Measurements from ENCODE around the gene TIMD4. TPM values are rescaled to one million over a fixed set of nuclear protein-coding genes. Genes with fewer than 3 reads are reported as not detected.

Gene TIMD4
- total RNA-seq, 1 donor from 2014 or later = not detected

GRCh38 chr5:156918311-156918845 lies 44.6 kb downstream of the TIMD4 start:
- Mint-ChIP-seq H3K4me1 (ENCODE audit: unreplicated experiment) (peaks cover 9% of the 10 kb centered on the region), H3K27ac (ENCODE audit: unreplicated experiment) (no peak overlapping the region), H3K4me3 (ENCODE audit: unreplicated experiment) (no peak overlapping the region), H3K36me3 (ENCODE audit: low read depth, unreplicated experiment) (no peaks in the 10 kb centered on the region), H3K9me3 (ENCODE audit: unreplicated experiment) (no peaks in the 10 kb centered on the region), H3K27me3 (ENCODE audit: unreplicated experiment) (no peaks in the 10 kb centered on the region)
- no peak for TF ChIP-seq CTCF (IDR thresholded peaks at IDR 0.05; ENCODE audit: unreplicated experiment)
- DNase-seq (ENCODE audit: low spot score) = no peak

- TF ChIP-seq CTCF (IDR thresholded peaks at IDR 0.05; ENCODE audit: unreplicated experiment) = no peak
- peaks cover 14% of the 10 kb centered on the region for H3K4me1 Mint-ChIP-seq (ENCODE audit: unreplicated experiment)
- no peak overlapping the region for H3K4me3 Mint-ChIP-seq (ENCODE audit: unreplicated experiment)
- no peaks in the 10 kb centered on the region for H3K36me3 Mint-ChIP-seq (ENCODE audit: low read depth, unreplicated experiment)
- no peak overlapping the region for H3K27ac Mint-ChIP-seq (ENCODE audit: unreplicated experiment)
- DNase-seq (ENCODE audit: low spot score) = no peak
- no peaks in the 10 kb centered on the region for H3K9me3 Mint-ChIP-seq (ENCODE audit: unreplicated experiment)
- H3K27me3 Mint-ChIP-seq (ENCODE audit: unreplicated experiment) = no peaks in the 10 kb centered on the region
These were observed 48.7 kb downstream of the TIMD4 start for GRCh38 chr5:156914371-156914737.

GRCh38 chr5:156913719-156914370 lies 49.2 kb downstream of the TIMD4 start:
- DNase-seq (ENCODE audit: low spot score) = no peak
- H3K4me3 Mint-ChIP-seq (ENCODE audit: unreplicated experiment) = no peak overlapping the region
- TF ChIP-seq CTCF (IDR thresholded peaks at IDR 0.05; ENCODE audit: unreplicated experiment) = no peak
- no peaks in the 10 kb centered on the region for H3K36me3 Mint-ChIP-seq (ENCODE audit: low read depth, unreplicated experiment)
- H3K4me1 Mint-ChIP-seq (ENCODE audit: unreplicated experiment) = peaks cover 14% of the 10 kb centered on the region
- peak overlapping the region; percentile 12 for H3K27ac Mint-ChIP-seq (ENCODE audit: unreplicated experiment)
- no peaks in the 10 kb centered on the region for H3K27me3 Mint-ChIP-seq (ENCODE audit: unreplicated experiment)
- no peaks in the 10 kb centered on the region for H3K9me3 Mint-ChIP-seq (ENCODE audit: unreplicated experiment)

GRCh38 chr5:156913355-156913718 lies 49.7 kb downstream of the TIMD4 start:
- Mint-ChIP-seq H3K9me3 (ENCODE audit: unreplicated experiment) (no peaks in the 10 kb centered on the region), H3K4me1 (ENCODE audit: unreplicated experiment) (peaks cover 14% of the 10 kb centered on the region), H3K4me3 (ENCODE audit: unreplicated experiment) (no peak overlapping the region), H3K27ac (ENCODE audit: unreplicated experiment) (no peak overlapping the region), H3K36me3 (ENCODE audit: low read depth, unreplicated experiment) (no peaks in the 10 kb centered on the region), H3K27me3 (ENCODE audit: unreplicated experiment) (no peaks in the 10 kb centered on the region)
- TF ChIP-seq CTCF (IDR thresholded peaks at IDR 0.05; ENCODE audit: unreplicated experiment) = no peak
- DNase-seq (ENCODE audit: low spot score) = no peak

- Mint-ChIP-seq H3K4me1 (ENCODE audit: unreplicated experiment) (peaks cover 14% of the 10 kb centered on the region), H3K9me3 (ENCODE audit: unreplicated experiment) (no peaks in the 10 kb centered on the region), H3K4me3 (ENCODE audit: unreplicated experiment) (no peak overlapping the region), H3K27ac (ENCODE audit: unreplicated experiment) (no peak overlapping the region), H3K36me3 (ENCODE audit: low read depth, unreplicated experiment) (no peaks in the 10 kb centered on the region), H3K27me3 (ENCODE audit: unreplicated experiment) (no peaks in the 10 kb centered on the region)
- TF ChIP-seq CTCF (IDR thresholded peaks at IDR 0.05; ENCODE audit: unreplicated experiment) = no peak
- no peak for DNase-seq (ENCODE audit: low spot score)
These were observed 50.2 kb downstream of the TIMD4 start for GRCh38 chr5:156912869-156913268.

All from endothelial cell (in vitro differentiated cells).